PC-3 (cell line): ENCODE data around the gene GLCE. TPM values are rescaled to one million over a fixed set of nuclear protein-coding genes. Genes with fewer than 3 reads are reported as not detected.

Experiments used
- ATAC-seq: fragments of 200-7000 bp; cut with Tn5 transposase; 2 replicates; pipeline ENCODE4 v1.9.1; 2020; ENCODE audit warnings: mild to moderate bottlenecking, moderate library complexity
- BruUV-seq: library from RNA; stranded (reverse); fragments of 400-500 nt; replicated peaks from 2 replicates; lab custom pipeline; 2021; lab: Mats Ljungman, UMichigan
- CTCF ChIA-PET: fragments of 300-600 bp; sonication (Branson Sonifier 250); formaldehyde crosslinking; loops from one replicate; lab custom pipeline; 2022; ENCODE audit warnings: antibody characterized with exemption; lab: Charles Lee
- POLR2A ChIA-PET: fragments of 300-600 bp; sonication (Branson Sonifier 250); formaldehyde crosslinking; loops from one replicate; lab custom pipeline; 2022; ENCODE audit warnings: antibody characterized with exemption; ENCODE audit not compliant: unreplicated experiment; lab: Charles Lee
- DNase-seq: peaks from one replicate; pipeline ENCODE4 v3.0.0-alpha.2; 2015
- H2AFZ ChIP-seq: fragments of 300-600 bp; sonication (generic); 2 replicates; pipeline ENCODE4 v1.6.0; 2016; ENCODE audit warnings: antibody characterized with exemption, low read length
- H3F3A ChIP-seq: fragments of 300-600 bp; sonication (generic); one replicate; pipeline ENCODE4 v1.6.0; 2017; ENCODE audit warnings: antibody characterized with exemption, low read length, control low read depth, mild to moderate bottlenecking; ENCODE audit not compliant: unreplicated experiment
- H3K27ac ChIP-seq: fragments of 300-600 bp; sonication (generic); 2 replicates; pipeline ENCODE4 v1.5.1; 2016; ENCODE audit warnings: mild to moderate bottlenecking, low read length
- H3K27me3 ChIP-seq: fragments of 300-600 bp; sonication (generic); 2 replicates; pipeline ENCODE4 v1.6.1; 2016; ENCODE audit warnings: low read length, mixed read lengths
- H3K36me3 ChIP-seq: fragments of 300-600 bp; sonication (generic); 2 replicates; pipeline ENCODE4 v1.6.1; 2016; ENCODE audit warnings: low read depth, mixed run types, low read length, mixed read lengths
- H3K4me1 ChIP-seq: fragments of 300-600 bp; sonication (generic); 2 replicates; pipeline ENCODE4 v1.5.1; 2016; ENCODE audit warnings: low read length; ENCODE audit not compliant: insufficient read depth
- H3K4me2 ChIP-seq: fragments of 300-600 bp; sonication (generic); 2 replicates; pipeline ENCODE4 v1.6.0; 2016; ENCODE audit warnings: low read length
- H3K4me3 ChIP-seq: fragments of 300-600 bp; sonication (generic); 2 replicates; pipeline ENCODE4 v1.5.1; 2016; ENCODE audit warnings: mild to moderate bottlenecking, low read length, mixed read lengths
- H3K79me2 ChIP-seq: fragments of 300-600 bp; sonication (generic); 2 replicates; pipeline ENCODE4 v1.6.1; 2017; ENCODE audit warnings: low read length, mixed read lengths
- H3K9ac ChIP-seq: fragments of 300-600 bp; sonication (generic); 2 replicates; pipeline ENCODE4 v1.6.0; 2016; ENCODE audit warnings: mild to moderate bottlenecking, low read length
- H3K9me2 ChIP-seq: fragments of 300-600 bp; sonication (generic); replicated peaks from 2 replicates; pipeline ENCODE4 v1.6.1; 2016; ENCODE audit warnings: mixed run types, low read length, mixed read lengths
- H3K9me3 ChIP-seq: fragments of 300-600 bp; sonication (generic); 2 replicates; pipeline ENCODE4 v1.6.1; 2016; ENCODE audit warnings: low read length, mixed read lengths
- H4K20me1 ChIP-seq: fragments of 300-600 bp; sonication (generic); 2 replicates; pipeline ENCODE4 v1.6.1; 2016; ENCODE audit warnings: low read length, mixed read lengths
- CTCF ChIP-seq: fragments of 300-600 bp; sonication (generic); conservative IDR thresholded peaks from 2 replicates; pipeline ENCODE4 v1.5.1; 2017; ENCODE audit warnings: antibody characterized with exemption, low read depth, mild to moderate bottlenecking, low read length
- EZH2 ChIP-seq: fragments of 300-600 bp; sonication (generic); IDR thresholded peaks from one replicate; pipeline ENCODE4 v1.6.1; 2017; ENCODE audit warnings: antibody characterized with exemption, mild to moderate bottlenecking, low read length; ENCODE audit not compliant: unreplicated experiment
- EZH2phosphoT487 ChIP-seq: fragments of 300-600 bp; sonication (generic); IDR thresholded peaks from 2 replicates; pipeline ENCODE4 v1.6.1; 2018; ENCODE audit warnings: mild to moderate bottlenecking, antibody characterized with exemption, low read length, borderline replicate concordance
- intact Hi-C: fragments of 100-400 bp; cut with micrococcal nuclease; formaldehyde crosslinking; loops from 2 replicates; pipeline ENCODE4 v1.9.0; 2023
- total RNA-seq: library from RNA; depleted of rRNA; stranded (reverse); fragments of >200 nt; gene quantifications from 2 replicates; pipeline ENCODE4 v1.2.3, GENCODE V29; 2014

GLCE gene
- total RNA-seq, 1 experiment from 2014 or later: 15.4 TPM

- ATAC-seq (no peak), DNase-seq (no peak)
- no peak overlapping the region for H2AFZ ChIP-seq
- CTCF ChIA-PET: no interaction called here
- no peaks in the 10 kb centered on the region for H4K20me1 ChIP-seq
- H3K4me3 ChIP-seq: no peak overlapping the region
- POLR2A ChIA-PET: no interaction called here
- TF ChIP-seq EZH2phosphoT487 (no peak), EZH2 (no peak), CTCF (no peak)
- no peaks in the 10 kb centered on the region for H3F3A ChIP-seq
- H3K9ac ChIP-seq: no peak overlapping the region
- no peaks in the 10 kb centered on the region for H3K9me3 ChIP-seq
- H3K4me1 ChIP-seq: no peaks in the 10 kb centered on the region
- no peaks in the 10 kb centered on the region for H3K79me2 ChIP-seq
- no peaks in the 10 kb centered on the region for H3K27me3 ChIP-seq
- intact Hi-C loops: no loop called here
- H3K36me3 ChIP-seq: no peaks in the 10 kb centered on the region
- no peaks in the 10 kb centered on the region for H3K9me2 ChIP-seq
- H3K27ac ChIP-seq: no peak overlapping the region
- no TSS peak for BruUV-seq
- H3K4me2 ChIP-seq: no peak overlapping the region
These were observed 128.3 kb downstream of the GLCE start for GRCh38 chr15:69288531-69289341.

- H3K9me2 ChIP-seq: no peaks in the 10 kb centered on the region
- no peaks in the 10 kb centered on the region for H3K9me3 ChIP-seq
- no peak for DNase-seq
- H3F3A ChIP-seq: no peaks in the 10 kb centered on the region
- no peak overlapping the region for H2AFZ ChIP-seq
- no peaks in the 10 kb centered on the region for H4K20me1 ChIP-seq
- H3K9ac ChIP-seq: no peak overlapping the region
- TF ChIP-seq CTCF: no peak
- no peak overlapping the region for H3K4me3 ChIP-seq
- no peak overlapping the region for H3K4me2 ChIP-seq
- H3K36me3 ChIP-seq: no peaks in the 10 kb centered on the region
- ChIA-PET POLR2A (no interaction called here), CTCF (no interaction called here)
- intact Hi-C loops: no loop called here
- no peak for ATAC-seq
- H3K27ac ChIP-seq: no peak overlapping the region
- no peaks in the 10 kb centered on the region for H3K79me2 ChIP-seq
- H3K4me1 ChIP-seq: no peaks in the 10 kb centered on the region
- H3K27me3 ChIP-seq: no peaks in the 10 kb centered on the region
- no TSS peak for BruUV-seq
These were observed 129.1 kb downstream of the GLCE start for GRCh38 chr15:69289342-69290146.
